CD4-positive, alpha-beta T cell treated with Interleukin-15 for 4 hours (primary cell): Measurements from ENCODE around the gene SETD3.
"Not testable (repeated sequence)": the region's sequence is repeated elsewhere in the genome, so short reads cannot be mapped to it uniquely, and the experiment has no call there.

Experiments
- DNase-seq: peaks from one replicate; pipeline ENCODE4 v3.0.0-alpha.2; 2020; ENCODE audit warnings: low spot score

The SETD3 gene

DNA sequence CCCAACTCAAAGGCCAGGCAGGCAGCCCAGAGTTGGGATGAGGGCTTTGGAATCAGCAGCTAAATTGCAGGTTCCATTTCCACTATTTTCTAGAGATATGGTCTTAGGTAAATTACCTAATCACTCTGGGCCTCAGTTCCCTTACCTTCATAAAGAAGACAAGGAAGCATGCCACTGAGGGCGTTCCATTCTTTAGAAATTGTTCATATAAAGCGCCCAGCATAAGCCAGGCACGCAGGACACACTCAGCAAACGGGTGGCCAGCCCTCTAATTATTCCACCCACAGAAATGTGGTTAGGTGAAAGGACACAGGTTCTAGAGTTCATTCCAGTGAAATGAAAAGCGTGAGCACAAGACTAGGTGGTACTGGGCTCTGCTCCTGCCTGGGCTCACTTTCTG is 120.8 kb downstream of the SETD3 start:
- DNase-seq: no peak

DNA sequence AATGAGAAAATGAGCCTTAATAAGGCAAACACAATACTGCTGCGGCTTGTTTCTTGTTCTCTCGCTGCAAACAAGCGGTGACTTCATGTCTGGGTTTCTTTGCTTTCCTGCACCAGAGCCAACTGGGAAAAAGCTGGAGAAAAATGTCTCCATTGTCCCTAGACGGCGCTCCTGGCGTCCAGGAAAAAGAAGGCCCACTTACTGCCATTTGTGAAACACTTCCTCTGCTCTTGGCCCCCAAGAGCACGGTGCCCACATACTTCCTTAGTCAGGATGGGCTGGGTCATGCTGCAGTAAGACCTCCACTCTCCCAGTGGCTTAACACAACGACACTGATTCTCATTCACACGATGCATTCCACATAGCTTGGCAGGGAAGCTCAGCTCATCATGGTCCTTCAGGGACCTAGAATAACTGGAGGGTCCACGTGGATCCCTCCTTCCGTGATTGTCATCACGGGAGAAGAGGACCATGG is 122.7 kb downstream of the SETD3 start:
- no peak for DNase-seq

DNA sequence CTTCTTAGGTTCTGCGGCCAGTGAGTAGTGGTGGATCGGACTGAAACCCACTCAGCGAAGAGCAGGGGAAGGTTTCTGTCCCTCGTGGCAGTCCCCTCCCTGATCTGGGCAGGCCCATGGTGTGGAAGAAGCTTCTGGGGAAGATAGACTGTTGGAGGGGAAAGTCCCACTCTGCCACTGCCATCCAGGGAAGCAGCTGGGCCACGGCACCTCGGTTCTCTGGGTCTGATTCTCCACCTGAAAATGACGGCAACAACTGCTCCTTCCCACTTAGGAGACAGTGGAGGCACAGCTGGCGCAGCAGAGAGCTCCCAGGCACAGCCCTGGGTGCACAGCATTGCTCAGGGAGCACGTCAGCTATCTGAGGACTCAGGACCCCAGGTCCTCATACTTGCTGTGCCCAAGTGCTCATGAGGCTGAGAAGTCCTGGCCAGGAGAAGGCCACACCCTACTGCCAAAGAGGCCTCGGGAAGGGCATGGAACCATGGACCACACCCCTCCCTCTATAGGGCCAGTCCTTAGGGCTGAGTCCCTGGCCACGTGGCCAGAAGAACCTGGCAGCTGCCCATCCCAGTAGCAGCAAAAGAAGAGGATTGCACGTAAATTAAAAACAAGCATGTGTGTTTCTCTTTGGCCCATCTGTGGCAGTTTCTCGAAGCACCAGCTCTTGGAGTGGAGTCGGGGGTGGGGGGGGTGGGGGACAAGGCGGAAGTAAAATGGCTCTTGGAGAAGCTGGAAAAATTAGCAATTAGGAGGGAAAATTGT is 123.3 kb downstream of the SETD3 start:
- no peak for DNase-seq

DNA sequence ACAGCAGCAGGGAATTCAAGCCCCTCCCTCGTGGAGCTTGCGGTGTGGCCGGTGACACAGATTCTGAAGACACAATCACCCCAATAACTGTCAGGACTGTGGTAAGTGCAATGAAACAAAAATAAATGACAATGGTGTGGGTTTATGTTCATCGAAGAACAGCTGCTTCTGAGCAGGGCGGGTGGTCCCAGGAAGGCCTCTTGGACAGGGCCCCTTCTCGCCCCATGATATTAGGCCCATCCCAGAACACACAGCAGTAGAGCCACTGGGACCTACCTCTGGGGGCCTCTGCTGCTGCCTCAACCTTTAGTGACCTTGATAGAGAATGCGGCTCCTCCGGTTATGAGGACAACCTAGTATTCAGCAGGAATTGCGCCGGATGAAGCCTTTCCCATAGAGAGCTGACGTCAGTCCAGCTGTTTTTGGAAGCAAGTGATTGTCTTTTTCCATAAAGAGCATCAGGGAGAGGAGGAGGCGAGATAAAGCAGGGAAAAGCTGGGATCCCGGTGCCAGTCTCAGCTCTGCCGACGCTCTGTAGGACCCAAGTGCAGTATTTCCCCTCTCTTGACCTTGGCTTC is 124.5 kb downstream of the SETD3 start:
- no peak for DNase-seq

DNA sequence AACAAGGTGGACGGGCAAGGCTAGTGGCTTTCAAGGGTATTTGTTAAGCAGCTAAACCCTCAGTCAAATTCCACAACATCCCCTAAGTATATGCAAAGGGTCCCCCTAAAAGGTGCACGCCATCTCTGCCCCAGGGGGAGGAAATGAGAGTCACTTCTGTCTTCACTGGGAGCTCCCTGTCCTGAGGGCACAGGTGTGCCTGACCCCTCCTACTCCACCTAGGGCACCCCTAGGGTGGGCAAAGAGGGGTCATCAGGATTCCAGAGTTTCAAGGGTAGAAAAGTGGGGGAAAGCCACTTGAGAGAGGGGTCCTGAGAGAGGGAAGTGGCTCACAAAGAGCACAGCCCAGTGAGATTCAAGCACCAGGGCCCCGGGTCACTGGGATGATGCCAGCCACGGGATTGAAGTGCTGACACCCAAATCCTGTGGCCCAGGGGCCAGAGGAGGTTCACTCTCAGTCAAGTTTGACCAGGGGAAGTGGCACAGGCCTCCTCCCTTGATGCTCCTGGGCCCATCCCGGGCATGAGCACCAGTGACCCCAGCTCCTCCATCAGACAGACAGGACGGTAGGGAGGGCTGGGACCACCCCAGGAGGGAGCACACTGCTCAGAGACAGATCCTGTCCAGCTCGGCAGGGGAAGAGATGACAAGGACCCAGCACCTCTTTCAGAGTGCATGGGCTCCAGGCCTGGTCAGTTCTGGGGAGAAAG is 126.3 kb downstream of the SETD3 start:
- no peak for DNase-seq

DNA sequence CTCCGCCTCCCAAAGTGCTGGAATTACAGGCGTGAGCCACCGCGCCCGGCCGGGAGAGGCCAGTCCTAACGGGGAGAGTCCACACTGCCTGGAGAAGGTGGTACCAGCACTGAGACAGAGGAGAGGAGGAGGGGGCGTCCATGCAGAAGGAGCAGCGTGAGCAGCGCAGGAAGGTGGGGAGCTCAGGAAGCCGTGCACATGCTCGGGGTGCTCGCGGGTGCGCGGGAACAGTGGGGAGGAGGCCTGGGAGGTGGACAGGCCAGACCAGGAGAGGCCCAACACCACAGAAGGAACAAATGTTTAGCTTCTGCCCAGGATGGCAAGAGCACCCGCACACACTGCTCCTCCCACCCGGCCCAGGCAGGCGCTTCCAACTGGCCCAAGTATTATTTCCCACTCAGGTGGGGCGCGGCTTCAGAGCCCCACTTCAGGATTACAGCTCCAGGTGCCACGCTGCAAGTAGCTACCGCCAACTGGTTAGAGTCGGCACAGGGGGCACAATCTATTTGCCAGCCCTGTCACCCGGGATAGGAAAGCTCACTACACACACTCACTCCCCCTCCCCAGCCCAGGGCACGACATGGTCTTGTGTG is 127.9 kb downstream of the SETD3 start:
- DNase-seq: no peak

DNA sequence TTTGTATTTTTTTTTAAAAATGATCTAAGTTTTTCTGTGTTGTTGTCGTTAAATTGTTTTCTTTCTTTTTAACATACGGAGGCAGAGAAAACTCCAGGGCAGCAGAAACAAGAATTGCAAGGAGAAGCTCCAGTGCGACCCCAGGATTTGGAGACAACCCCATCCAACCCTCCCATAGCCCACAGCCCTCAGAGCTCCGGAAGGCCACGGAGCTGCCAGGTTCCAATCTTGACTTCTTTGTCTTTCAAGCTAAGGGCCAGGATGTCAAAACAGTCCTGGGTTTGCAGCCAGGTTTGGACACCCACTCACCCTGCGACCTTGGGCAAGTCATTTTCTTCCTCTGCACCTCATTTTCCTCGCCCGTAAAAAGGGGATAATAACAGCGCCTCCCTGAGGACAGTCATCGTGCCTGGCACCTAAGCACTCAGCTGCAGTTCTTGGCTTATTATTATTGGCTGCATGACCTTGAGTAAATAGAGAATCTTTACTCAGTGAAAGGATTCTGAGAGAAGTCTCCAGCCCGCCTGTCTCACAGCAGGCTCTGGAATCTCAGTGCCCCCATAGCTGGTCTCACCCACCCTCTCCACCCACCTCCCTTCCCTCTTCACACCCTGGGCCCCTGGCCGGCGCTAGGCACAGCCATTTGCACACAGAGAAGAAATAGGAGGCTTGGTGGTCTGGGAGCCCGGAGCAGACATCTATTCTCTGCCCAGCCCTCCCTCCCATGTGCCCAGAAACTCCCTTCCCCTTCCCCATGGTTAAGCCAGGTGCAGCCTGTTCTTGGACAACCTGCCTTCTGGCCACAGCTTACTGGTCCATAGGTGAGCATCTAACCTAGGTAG is 129.3 kb downstream of the SETD3 start:
- no peak for DNase-seq

DNA sequence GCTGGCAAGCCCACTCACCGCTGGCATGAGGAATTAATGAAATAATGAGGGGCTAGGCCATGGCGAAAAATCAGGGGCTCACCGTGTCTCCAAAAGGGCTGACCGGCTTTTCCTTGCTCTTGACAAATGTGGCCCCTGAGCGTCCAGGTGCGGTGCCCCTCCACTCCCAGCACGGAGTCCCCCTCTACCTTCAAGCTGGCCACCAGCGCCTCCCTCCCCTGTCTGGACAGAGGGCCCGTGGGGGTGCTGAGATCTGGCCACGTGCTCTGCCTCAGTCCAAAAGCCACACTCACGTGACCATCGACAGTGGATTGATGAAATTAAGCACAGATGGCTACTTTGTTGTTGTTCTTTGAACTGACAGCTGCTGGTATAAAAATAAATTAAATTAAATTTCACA is 129.9 kb downstream of the SETD3 start:
- DNase-seq: no peak

DNA sequence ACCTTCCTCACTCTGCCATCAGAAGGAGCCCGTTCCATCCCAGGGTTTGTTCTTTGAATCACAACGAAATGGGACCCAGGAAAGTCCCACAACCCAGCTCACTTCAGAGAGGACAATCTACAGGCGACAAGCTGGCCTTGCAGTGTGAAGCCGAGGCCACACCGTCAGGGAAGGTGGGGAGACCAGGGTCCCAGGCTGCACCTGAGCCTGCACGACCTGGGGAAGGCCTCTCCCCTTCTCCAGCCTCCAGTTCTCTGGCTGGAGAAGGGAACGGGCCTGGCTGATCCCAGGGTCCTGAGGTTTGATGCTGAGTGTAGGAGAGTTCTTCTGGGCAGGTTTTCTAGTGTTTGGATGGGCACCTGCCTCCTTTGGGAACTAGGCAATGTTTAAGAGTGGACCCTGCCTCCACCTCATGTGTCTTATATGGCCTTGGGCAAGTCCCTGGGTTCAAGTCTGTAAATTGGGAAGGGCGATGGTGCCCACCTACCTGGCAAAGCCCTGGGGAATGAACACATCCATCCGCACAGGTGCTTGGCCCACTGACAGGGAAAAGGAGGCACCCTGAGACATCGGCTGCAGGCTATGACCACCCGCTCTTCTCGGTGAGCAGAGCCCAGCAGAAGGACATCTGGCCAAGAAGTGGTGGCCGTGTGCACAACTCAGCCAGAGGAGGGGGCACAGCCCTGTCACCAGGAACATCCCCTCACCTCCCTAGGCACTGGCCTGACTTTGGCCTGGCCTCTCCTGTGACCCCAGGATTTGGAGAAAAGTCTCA is 130.8 kb downstream of the SETD3 start:
- DNase-seq: no peak

DNA sequence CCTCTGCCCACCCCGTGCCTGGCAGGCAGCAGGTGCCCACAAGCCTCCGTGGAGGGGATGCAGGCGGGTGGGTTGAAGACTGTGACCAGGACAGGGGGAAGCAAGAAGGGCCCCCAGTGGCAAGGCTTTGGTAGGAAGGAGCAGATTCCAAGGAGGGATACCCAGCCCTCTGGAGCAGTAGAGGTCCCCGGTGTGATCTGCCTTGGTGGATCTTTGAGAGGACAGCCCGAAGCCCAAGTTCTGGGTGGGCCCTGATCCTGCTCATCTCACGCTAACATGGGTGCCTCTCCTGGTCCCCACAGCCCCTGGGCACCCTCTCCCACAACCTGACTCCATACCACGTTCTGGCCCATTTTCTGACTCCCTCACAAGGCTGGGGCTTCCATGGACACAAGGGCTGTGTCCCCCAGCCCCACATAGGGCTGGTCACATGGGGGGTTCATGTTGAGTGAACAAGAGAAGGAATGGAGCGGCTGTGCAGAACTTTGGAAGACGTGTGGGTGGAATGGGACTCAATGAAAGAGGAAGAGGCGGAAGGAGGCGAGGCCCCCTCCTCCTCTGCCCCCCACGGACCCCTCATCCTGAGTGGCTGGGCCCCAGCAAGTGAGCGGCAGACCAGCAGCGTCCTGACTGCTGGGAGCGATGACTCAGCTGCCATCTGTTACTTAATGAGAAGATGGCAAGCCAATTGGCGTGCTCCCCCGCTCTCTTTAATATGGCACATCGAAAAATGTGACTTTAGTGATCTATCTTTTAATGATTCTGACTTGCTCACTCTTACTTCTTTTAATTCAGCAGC is 131.6 kb downstream of the SETD3 start:
- DNase-seq: no peak

DNA sequence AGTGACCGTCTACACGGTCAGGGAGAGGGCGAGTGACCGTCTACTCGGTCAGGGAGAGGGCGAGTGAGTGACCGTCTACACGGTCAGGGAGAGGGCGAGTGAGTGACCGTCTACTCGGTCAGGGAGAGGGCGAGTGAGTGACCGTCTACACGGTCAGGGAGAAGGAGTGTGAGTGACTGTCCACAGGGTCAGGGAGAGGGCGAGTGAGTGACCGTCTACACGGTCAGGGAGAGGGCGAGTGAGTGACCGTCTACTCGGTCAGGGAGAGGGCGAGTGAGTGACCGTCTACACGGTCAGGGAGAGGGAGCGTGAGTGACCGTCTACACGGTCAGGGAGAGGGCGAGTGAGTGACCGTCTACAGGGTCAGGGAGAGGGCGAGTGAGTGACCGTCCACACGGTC is 132.4 kb downstream of the SETD3 start:
- DNase-seq: not testable (repeated sequence)
